Vagina (tissue), 2 donors: ENCODE results near the gene ABAT.

Source experiments
- CTCF ChIP-seq, 3 experiments: fragments of 450-650 bp in 2 of 3; fragments of 200-600 bp in 1 of 3; sonication (generic) in 1 of 3; IDR thresholded peaks; one replicate each; pipeline ENCODE4 v1.5.1; 2017 to 2019; ENCODE audit warnings: antibody characterized with exemption in 3 of 3, mild to moderate bottlenecking in 2 of 3, moderate library complexity in 2 of 3
- POLR2AphosphoS5 ChIP-seq, 2 donors: sonication (generic); formaldehyde crosslinking; IDR thresholded peaks; one replicate each; pipeline ENCODE4 v1.9.0; 2017; ENCODE audit warnings: antibody characterized with exemption in 2 of 2, mild to moderate bottlenecking in 2 of 2, low read depth in 1 of 2; ENCODE audit not compliant: insufficient read depth in 1 of 2

DNA sequence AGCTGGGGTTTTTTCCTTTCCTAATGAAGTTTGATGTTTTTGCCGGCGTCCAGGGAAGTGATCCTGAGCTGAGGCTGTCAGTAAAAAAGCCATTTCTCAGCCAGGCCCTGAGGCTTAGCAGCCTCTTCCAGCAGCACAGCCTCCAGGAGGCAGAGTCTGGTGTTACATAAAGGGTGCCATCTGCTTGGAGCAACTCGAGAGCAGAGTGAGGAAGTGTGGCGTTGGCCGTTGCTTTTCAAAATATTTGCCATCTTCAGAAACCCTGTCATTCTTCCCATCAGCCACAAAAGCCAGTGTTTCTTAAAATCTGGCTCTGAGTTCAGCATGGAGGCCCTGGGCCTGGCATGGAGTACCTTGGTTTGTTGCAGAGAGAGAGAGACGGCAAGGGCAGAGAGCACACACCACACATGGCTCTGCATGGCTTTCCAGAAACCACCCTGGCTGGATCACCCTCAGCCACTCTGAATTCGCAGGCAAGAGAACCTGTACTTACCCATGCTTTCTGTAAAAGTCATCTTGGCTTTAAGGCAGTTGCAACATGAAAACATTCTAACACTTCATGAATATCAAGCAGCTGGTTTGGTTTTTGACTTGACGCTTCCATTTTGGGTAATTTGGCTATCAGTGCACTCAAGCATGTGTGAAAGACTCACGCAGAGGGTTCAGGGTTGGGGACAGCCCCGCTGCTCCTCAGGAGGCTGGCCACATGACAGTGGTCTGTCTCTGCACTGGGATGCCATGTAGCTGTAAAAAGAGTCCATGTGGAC, 144.3 kb downstream of the ABAT start:
- no peak for TF ChIP-seq CTCF (IDR thresholded peaks at IDR 0.05)
- no peak for TF ChIP-seq POLR2AphosphoS5 (IDR thresholded peaks at IDR 0.05; ENCODE audit: insufficient read depth in 1 of 2, low read depth in 1 of 2)
